8988T (cell line): Measurements from ENCODE around the gene TMEM255B.

Experiments
- DNase-seq: peaks from one replicate; pipeline ENCODE4 v3.0.0; 2011

TMEM255B gene

GRCh38 chr13:113853518-113854237 lies 94.7 kb downstream of the TMEM255B start:
- DNase-seq = no peak

GRCh38 chr13:113854238-113855011 lies 95.4 kb downstream of the TMEM255B start:
- no peak for DNase-seq

- DNase-seq = no peak
These were observed 96.2 kb downstream of the TMEM255B start for GRCh38 chr13:113855012-113855921.

- no peak for DNase-seq
These were observed 97.1 kb downstream of the TMEM255B start for GRCh38 chr13:113855931-113856715.

- no peak for DNase-seq
These were observed 97.7 kb downstream of the TMEM255B start for GRCh38 chr13:113856716-113857065.

- DNase-seq = no peak
These were observed 98.6 kb downstream of the TMEM255B start for GRCh38 chr13:113857531-113858195.

GRCh38 chr13:113859311-113860050 lies 100.5 kb downstream of the TMEM255B start:
- no peak for DNase-seq

- DNase-seq = no peak
These were observed 101.1 kb downstream of the TMEM255B start for GRCh38 chr13:113860051-113860664.

- DNase-seq = no peak
These were observed 101.8 kb downstream of the TMEM255B start for GRCh38 chr13:113860665-113861432.

- no peak for DNase-seq
These were observed 102.5 kb downstream of the TMEM255B start for GRCh38 chr13:113861433-113862030.

- DNase-seq = no peak
These were observed 103.3 kb downstream of the TMEM255B start for GRCh38 chr13:113862191-113862930.

GRCh38 chr13:113862931-113863523 lies 104.0 kb downstream of the TMEM255B start:
- peak; percentile 69 for DNase-seq

GRCh38 chr13:113863524-113864272 lies 104.7 kb downstream of the TMEM255B start, which contains the start of gene GAS6:
Gene GAS6 (minus strand): TSS chr13:113864076. CDS start chr13:113863920, 156 bp downstream.
- DNase-seq = peak; percentile 74

- DNase-seq = no peak
These were observed 105.4 kb downstream of the TMEM255B start for GRCh38 chr13:113864273-113864890.

- no peak for DNase-seq
These were observed 106.4 kb downstream of the TMEM255B start for GRCh38 chr13:113865427-113865826.
